ENCODE measurements around the gene LUC7L. TPM values are rescaled to one million over a fixed set of nuclear protein-coding genes. Genes with fewer than 3 reads are reported as not detected.

LUC7L gene
- polyA plus RNA-seq, 2 of the 4 experiments (the other 2 are of a cell fraction) = 51.6 to 67.6 TPM

DNA sequence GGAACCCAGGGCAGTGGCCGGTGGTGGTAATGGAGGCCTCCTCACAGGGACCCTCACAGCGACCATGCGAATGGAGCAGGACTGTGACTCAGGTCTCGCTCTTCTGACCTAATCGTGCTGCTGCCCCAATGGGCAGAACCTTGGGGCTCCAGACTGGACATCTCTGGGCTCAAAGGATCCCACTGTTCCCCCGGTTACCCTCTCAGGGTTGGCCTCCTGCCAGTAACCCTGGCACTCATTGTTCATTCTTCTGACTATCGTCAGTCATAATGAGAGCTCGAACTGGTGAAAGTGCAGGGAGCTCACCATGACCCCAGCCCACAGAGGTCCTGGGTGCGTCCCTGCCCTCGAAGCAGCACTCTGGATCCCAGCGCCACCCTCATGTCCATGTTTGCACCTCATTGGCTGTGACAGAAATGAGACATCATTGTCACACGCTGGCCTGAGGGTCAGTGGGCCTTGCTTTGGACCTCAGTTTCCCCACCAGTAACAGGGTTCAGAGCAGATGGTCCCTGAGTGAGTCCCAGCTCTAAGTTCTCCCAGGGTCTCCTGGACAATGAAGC lies 86.8 kb downstream of the LUC7L start:
- FAIRE-seq = no peak
- no peak for ATAC-seq
- WGBS (ENCODE audit: missing lambda C conversion rate) = 81% methylated on average over 12 of the region's 12 CpGs
- H3K4me2 ChIP-seq = no peak overlapping the region
- CTCF ChIA-PET = interaction anchor here (1.1 to 4.3 kb wide), 5 partner anchors 9 to 40 kb away, joined by 3 to 25 read pairs (median 5); partner anchors contain the start of gene HBQ1
- POLR2A ChIA-PET = no interaction called here
- TF ChIP-seq PBX3 (IDR thresholded peaks at IDR 0.05) (no peak), FOXS1 (CRISPR knock-in tag; IDR thresholded peaks at IDR 0.05) (no peak), NPAS2 (CRISPR knock-in tag; IDR thresholded peaks at IDR 0.05; ENCODE audit: borderline replicate concordance) (no peak), FOSB (CRISPR knock-in tag; IDR thresholded peaks at IDR 0.05) (no peak), EHF (CRISPR knock-in tag; IDR thresholded peaks at IDR 0.05) (no peak), CHD2 (IDR thresholded peaks at IDR 0.05; ENCODE audit: low read length, partially characterized antibody) (no peak), POLR2AphosphoS2 (conservative IDR thresholded peaks at IDR 0.05; ENCODE audit: low read length) (no peak), FOSL2 (IDR thresholded peaks at IDR 0.05) (no peak), FOSL2 (CRISPR knock-in tag; IDR thresholded peaks at IDR 0.05) (no peak), ELK1 (IDR thresholded peaks at IDR 0.05; ENCODE audit: low read depth, low read length) (no peak), MAFK (IDR thresholded peaks at IDR 0.05; ENCODE audit: partially characterized antibody) (no peak), ZNF302 (CRISPR knock-in tag; IDR thresholded peaks at IDR 0.05) (no peak)
- no peaks in the 10 kb centered on the region for H3K9me3 ChIP-seq
- no peaks in the 10 kb centered on the region for H3K4me1 ChIP-seq
- no peak overlapping the region for H3K4me3 ChIP-seq
- H3K27ac ChIP-seq = no peak overlapping the region
- no peak for DNase-seq (ENCODE audit: low read depth in 1 of 2, low spot score in 1 of 2)

DNA sequence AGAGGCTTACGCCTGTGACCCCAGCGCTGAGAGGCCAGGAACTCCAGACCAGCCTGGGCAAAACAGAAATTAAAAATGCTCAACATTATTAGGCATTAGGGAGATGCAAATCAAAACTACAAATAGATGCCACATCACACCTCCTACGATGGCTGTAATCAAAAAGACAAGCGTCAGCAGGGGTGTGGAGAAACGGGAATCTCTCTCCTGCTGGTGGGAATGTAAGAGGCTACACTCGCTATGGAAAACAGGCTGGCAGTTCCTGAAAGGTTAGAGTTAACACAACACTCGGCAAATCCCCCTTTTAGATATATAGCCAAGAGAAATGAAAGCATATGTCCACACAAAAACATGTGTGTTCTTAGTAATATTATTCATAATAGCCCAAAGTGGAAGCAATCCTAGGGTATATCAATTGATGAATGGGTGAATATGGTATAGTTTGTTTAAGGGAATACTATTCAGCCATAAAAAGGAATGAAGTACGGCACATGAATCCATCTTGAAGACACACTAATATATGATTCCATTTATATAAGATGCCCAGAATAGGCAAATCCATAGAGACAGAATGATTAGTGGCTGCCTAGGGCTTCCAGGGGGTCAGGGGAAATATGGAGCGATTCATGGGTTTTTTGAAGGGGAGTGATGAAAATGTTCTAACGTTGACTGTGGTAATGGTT lies 88.9 kb downstream of the LUC7L start:
- CTCF ChIA-PET = interaction anchor here (0.6 to 4.3 kb wide), 9 partner anchors 11 to 227 kb away, joined by 3 to 25 read pairs (median 4); partner anchors contain the start of gene HBQ1
- 0 out of 3 replicates have a peak, but pooled peaks cover 4% of the 10 kb centered on the region for H3K4me1 ChIP-seq
- no peak for DNase-seq (ENCODE audit: low read depth in 1 of 2, low spot score in 1 of 2)
- no peak for ATAC-seq
- 72% methylated on average over 10 of the region's 10 CpGs for WGBS (ENCODE audit: missing lambda C conversion rate)
- no peak overlapping the region for H3K4me2 ChIP-seq
- TF ChIP-seq FOXS1 (CRISPR knock-in tag; IDR thresholded peaks at IDR 0.05) (no peak), SMC3 (IDR thresholded peaks at IDR 0.05) (no peak), POLR2A (IDR thresholded peaks at IDR 0.05; ENCODE audit: low read length) (no peak), TFCP2L1 (CRISPR knock-in tag; IDR thresholded peaks at IDR 0.05) (no peak), ZC3H11A (IDR thresholded peaks at IDR 0.05) (no peak), CEBPB (IDR thresholded peaks at IDR 0.05) (no peak), BHLHE40 (IDR thresholded peaks at IDR 0.05; ENCODE audit: low read depth, low read length) (no peak), MAZ (IDR thresholded peaks at IDR 0.05; ENCODE audit: borderline replicate concordance, low read depth, low read length) (no peak), HOXB5 (CRISPR knock-in tag; IDR thresholded peaks at IDR 0.05) (no peak), FOSB (CRISPR knock-in tag; IDR thresholded peaks at IDR 0.05) (no peak), RCOR1 (IDR thresholded peaks at IDR 0.05; ENCODE audit: low read depth, low read length) (no peak), MAX (IDR thresholded peaks at IDR 0.05) (no peak), GATA3 (IDR thresholded peaks at IDR 0.05; ENCODE audit: borderline replicate concordance) (no peak)
- TF ChIP-seq, protein P1, sequence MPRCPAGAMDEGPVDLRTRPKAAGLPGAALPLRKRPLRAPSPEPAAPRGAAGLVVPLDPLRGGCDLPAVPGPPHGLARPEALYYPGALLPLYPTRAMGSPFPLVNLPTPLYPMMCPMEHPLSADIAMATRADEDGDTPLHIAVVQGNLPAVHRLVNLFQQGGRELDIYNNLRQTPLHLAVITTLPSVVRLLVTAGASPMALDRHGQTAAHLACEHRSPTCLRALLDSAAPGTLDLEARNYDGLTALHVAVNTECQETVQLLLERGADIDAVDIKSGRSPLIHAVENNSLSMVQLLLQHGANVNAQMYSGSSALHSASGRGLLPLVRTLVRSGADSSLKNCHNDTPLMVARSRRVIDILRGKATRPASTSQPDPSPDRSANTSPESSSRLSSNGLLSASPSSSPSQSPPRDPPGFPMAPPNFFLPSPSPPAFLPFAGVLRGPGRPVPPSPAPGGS (IDR thresholded peaks at IDR 0.05) = no peak
- TF ChIP-seq, protein P2, sequence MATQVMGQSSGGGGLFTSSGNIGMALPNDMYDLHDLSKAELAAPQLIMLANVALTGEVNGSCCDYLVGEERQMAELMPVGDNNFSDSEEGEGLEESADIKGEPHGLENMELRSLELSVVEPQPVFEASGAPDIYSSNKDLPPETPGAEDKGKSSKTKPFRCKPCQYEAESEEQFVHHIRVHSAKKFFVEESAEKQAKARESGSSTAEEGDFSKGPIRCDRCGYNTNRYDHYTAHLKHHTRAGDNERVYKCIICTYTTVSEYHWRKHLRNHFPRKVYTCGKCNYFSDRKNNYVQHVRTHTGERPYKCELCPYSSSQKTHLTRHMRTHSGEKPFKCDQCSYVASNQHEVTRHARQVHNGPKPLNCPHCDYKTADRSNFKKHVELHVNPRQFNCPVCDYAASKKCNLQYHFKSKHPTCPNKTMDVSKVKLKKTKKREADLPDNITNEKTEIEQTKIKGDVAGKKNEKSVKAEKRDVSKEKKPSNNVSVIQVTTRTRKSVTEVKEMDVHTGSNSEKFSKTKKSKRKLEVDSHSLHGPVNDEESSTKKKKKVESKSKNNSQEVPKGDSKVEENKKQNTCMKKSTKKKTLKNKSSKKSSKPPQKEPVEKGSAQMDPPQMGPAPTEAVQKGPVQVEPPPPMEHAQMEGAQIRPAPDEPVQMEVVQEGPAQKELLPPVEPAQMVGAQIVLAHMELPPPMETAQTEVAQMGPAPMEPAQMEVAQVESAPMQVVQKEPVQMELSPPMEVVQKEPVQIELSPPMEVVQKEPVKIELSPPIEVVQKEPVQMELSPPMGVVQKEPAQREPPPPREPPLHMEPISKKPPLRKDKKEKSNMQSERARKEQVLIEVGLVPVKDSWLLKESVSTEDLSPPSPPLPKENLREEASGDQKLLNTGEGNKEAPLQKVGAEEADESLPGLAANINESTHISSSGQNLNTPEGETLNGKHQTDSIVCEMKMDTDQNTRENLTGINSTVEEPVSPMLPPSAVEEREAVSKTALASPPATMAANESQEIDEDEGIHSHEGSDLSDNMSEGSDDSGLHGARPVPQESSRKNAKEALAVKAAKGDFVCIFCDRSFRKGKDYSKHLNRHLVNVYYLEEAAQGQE (IDR thresholded peaks at IDR 0.05) = no peak
- POLR2A ChIA-PET = no interaction called here
- FAIRE-seq = no peak
- H3K27ac ChIP-seq = no peak overlapping the region
- no peak overlapping the region for H3K4me3 ChIP-seq
- no peaks in the 10 kb centered on the region for H3K9me3 ChIP-seq
